Small intestine (tissue), 7 donors: ENCODE measurements around the gene IRF9. TPM values are rescaled to one million over a fixed set of nuclear protein-coding genes. Genes with fewer than 3 reads are reported as not detected.
A peak's percentile ranks its signal among the peaks of the same experiment; 100 is the strongest.

Experiments used
- DNase-seq, 2 donors: peaks; one replicate each; pipeline versions ENCODE4 v3.0.0 to v3.0.0-alpha.2; 2013
- FAIRE-seq: peaks from 2 replicates; lab custom pipeline; 2012; peaks lifted over from hg19 to GRCh38; lab: Jason Lieb, UNC
- H3K27ac ChIP-seq, 3 donors: one replicate each; pipeline ENCODE4 v1.5.1; 2013; ENCODE audit warnings: low read length in 2 of 3, mild to moderate bottlenecking in 2 of 3, control low read depth in 1 of 3, inconsistent platforms in 1 of 3, low read depth in 1 of 3, moderate library complexity in 1 of 3
- H3K27me3 ChIP-seq, 3 donors: one replicate each; pipeline ENCODE4 v1.6.1; 2013; ENCODE audit warnings: low read length in 3 of 3, inconsistent platforms in 1 of 3; ENCODE audit not compliant: control insufficient read depth in 3 of 3, insufficient read depth in 3 of 3
- H3K36me3 ChIP-seq, 3 donors: one replicate each; pipeline ENCODE4 v1.6.1; 2013; ENCODE audit warnings: low read length in 3 of 3, inconsistent platforms in 1 of 3, low read depth in 1 of 3, mild to moderate bottlenecking in 1 of 3, moderate library complexity in 1 of 3; ENCODE audit not compliant: control insufficient read depth in 3 of 3, insufficient read depth in 2 of 3
- H3K4me1 ChIP-seq, 3 donors: one replicate each; pipeline ENCODE4 v1.6.1; 2013; ENCODE audit warnings: low read length in 2 of 3, inconsistent platforms in 1 of 3, low read depth in 1 of 3, mild to moderate bottlenecking in 1 of 3, moderate library complexity in 1 of 3; ENCODE audit not compliant: control insufficient read depth in 3 of 3, insufficient read depth in 2 of 3
- H3K4me3 ChIP-seq, 3 donors: one replicate each; pipeline ENCODE4 v1.5.1; 2013; ENCODE audit warnings: low read length in 3 of 3, control low read depth in 1 of 3, inconsistent platforms in 1 of 3, low read depth in 1 of 3, mild to moderate bottlenecking in 1 of 3, moderate library complexity in 1 of 3
- H3K9me3 ChIP-seq, 2 donors: one replicate each; pipeline ENCODE4 v1.6.1; 2013; ENCODE audit warnings: low read depth in 1 of 2, low read length in 1 of 2; ENCODE audit not compliant: control insufficient read depth in 2 of 2, insufficient read depth in 1 of 2
- WGBS, 3 donors: extraction: QIAGEN DNeasy Blood & Tissue Kit; methylation state at CpG; one replicate each; pipeline ENCODE4 v1.1.7; 2013; 5-methylcytosine and 5-hydroxymethylcytosine counted together
- polyA plus RNA-seq, 4 donors: library from polyadenylated mRNA; stranded (reverse) in 3 of 4; unstranded in 1 of 4; fragments of 200-250 nt in 3 of 4; fragments of 120-200 nt in 1 of 4; gene quantifications; one replicate each; pipeline versions ENCODE4 v1.2.1 to v1.2.3, GENCODE V29; 2013
- donor health status: healthy with polysubstance abuse.
- donor health status: control.
- donor health status: control.
- donor health status: Bipolar disorder and iron deficiency.
- donor health status: healthy.

Gene IRF9
- polyA plus RNA-seq, 4 donors: 36.9 to 90.9 (median 63.3) TPM

DNA sequence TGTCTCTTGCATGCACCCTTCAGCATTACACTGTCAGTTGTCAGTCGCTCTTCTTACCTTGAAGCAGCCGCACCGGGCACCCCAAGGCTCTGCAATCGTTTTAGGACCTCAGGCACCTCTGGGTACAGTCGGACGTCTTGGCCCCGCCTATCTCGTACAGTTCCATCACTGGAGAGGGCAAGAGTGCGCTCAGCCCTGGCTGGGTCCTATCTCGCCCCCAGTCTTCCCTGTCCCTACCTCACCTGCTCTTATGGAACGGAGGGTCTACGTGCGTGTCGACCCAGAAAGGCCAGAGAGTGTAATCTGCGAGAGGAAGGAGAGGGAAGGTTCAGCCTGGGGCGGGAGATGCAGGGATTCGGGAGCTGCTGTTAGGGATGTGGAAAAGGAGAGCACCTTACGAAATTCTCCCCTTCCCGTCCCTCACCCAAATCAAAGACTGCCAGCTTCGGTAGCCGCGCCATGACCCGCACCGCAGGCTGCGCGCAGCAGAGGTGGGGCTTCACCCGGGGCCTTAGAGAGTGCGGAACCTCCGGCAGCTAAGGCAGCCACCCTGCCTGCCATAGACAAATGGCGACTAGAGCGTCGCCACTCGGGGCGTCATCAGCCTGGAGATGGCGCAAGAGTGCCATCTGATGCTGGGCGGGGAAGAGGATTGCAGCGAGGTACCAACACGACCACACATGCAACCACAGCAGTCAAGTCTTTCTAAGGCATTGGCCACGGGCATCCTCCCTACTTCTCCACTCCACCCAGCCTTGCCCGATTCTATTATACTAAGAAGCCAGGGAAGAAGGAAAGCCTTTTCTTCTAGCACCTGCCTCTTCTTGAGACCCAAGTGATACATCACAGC is 54.7 kb downstream of the IRF9 start, which contains the start of gene MDP1:
TSS of gene MDP1 (minus strand) at position 572 of the 850 bp plus-strand sequence. CDS start at position 461, 111 bp downstream.
- peaks cover 0 to 20% (median 0%) of the 10 kb centered on the region in 3 donors for H3K4me1 ChIP-seq
- FAIRE-seq (no peak), DNase-seq (peak; percentile 92 to 96)
- peak within 1 kb of the TSS; percentile 90 to 99 (median 99) for H3K27ac ChIP-seq
- 0% methylated on average over 40 of the region's 40 CpGs for WGBS, 3 donors
- peaks cover 0 to 17% (median 0%) of the 10 kb centered on the region in 3 donors for H3K36me3 ChIP-seq
- H3K4me3 ChIP-seq: peak within 1 kb of the TSS; percentile 53 to 74 (median 69)
- no peaks in the 10 kb centered on the region for H3K27me3 ChIP-seq
- no peaks in the 10 kb centered on the region for H3K9me3 ChIP-seq

Other genes with a start within 250 kb of the IRF9 start
- gene DHRS4, start 207.5 kb upstream of the IRF9 start, polyA plus RNA-seq: 100 to 1,000 TPM in 3 of 4 donors, 10 to 100 TPM in 1; 61.6 to 163 (median 135) TPM
- 100 to 1,000 TPM in 3 of 4 donors, 10 to 100 TPM in 1; 34.8 to 162 (median 107) TPM for gene DHRS4L2, start 172.3 kb upstream of the IRF9 start, polyA plus RNA-seq
- 1 to 10 TPM in 2 of 4 donors, under 1 TPM in 2; 0.81 to 1.4 (median 1.1) TPM for gene CARMIL3, start 109.3 kb upstream of the IRF9 start, polyA plus RNA-seq
- 10 to 100 TPM in 1 of 4 donors, 1 to 10 TPM in 2, under 1 TPM in 1; 0.03 to 10.7 (median 4.2) TPM for gene CPNE6, start 89.7 kb upstream of the IRF9 start, polyA plus RNA-seq
- gene PCK2, start 67.0 kb upstream of the IRF9 start, polyA plus RNA-seq: 100 to 1,000 TPM; 197 to 870 (median 304) TPM
- gene DCAF11, start 46.5 kb upstream of the IRF9 start, polyA plus RNA-seq: 100 to 1,000 TPM in 2 of 4 donors, 10 to 100 TPM in 2; 72.1 to 122 (median 93.3) TPM
- gene NRL, start 46.3 kb upstream of the IRF9 start, polyA plus RNA-seq: 1 to 10 TPM; 1.5 to 4.0 (median 2.7) TPM
- gene FITM1, start 30.6 kb upstream of the IRF9 start, polyA plus RNA-seq: 1 to 10 TPM; 2.4 to 5.8 (median 4.1) TPM
- 100 to 1,000 TPM; 307 to 576 (median 467) TPM for gene PSME1, start 25.1 kb upstream of the IRF9 start, polyA plus RNA-seq
- 10 to 100 TPM; 27.2 to 74.7 (median 41.3) TPM for gene EMC9, start 19.7 kb upstream of the IRF9 start, polyA plus RNA-seq
- gene PSME2, start 14.7 kb upstream of the IRF9 start, polyA plus RNA-seq: 100 to 1,000 TPM; 175 to 997 (median 644) TPM
- gene RNF31, start 13.8 kb upstream of the IRF9 start, polyA plus RNA-seq: 10 to 100 TPM; 33.7 to 83.0 (median 48.9) TPM
- 100 to 1,000 TPM in 1 of 4 donors, 10 to 100 TPM in 3; 23.0 to 135 (median 40.7) TPM for gene REC8, start 10.8 kb downstream of the IRF9 start, polyA plus RNA-seq
- 10 to 100 TPM in 2 of 4 donors, 1 to 10 TPM in 2; 3.2 to 24.4 (median 12.5) TPM for gene IPO4, start 27.6 kb downstream of the IRF9 start, polyA plus RNA-seq
- gene TM9SF1, start 34.2 kb downstream of the IRF9 start, polyA plus RNA-seq: 10 to 100 TPM in 2 of 4 donors, 1 to 10 TPM in 2; 6.9 to 56.1 (median 23.9) TPM
- 1 to 10 TPM in 1 of 4 donors, under 1 TPM in 1, not detected in 2; 0.04 to 6.9 TPM for gene TSSK4, start 44.4 kb downstream of the IRF9 start, polyA plus RNA-seq
- 100 to 1,000 TPM in 1 of 4 donors, 10 to 100 TPM in 3; 70.0 to 121 (median 94.9) TPM for gene CHMP4A, start 52.2 kb downstream of the IRF9 start, polyA plus RNA-seq
- 10 to 100 TPM; 18.8 to 31.1 (median 21.4) TPM for gene MDP1, start 54.8 kb downstream of the IRF9 start, polyA plus RNA-seq
- 100 to 1,000 TPM; 182 to 225 (median 205) TPM for gene NEDD8, start 71.1 kb downstream of the IRF9 start, polyA plus RNA-seq
- 10 to 100 TPM; 57.4 to 94.1 (median 76.0) TPM for gene GMPR2, start 71.7 kb downstream of the IRF9 start, polyA plus RNA-seq
- gene TINF2, start 81.4 kb downstream of the IRF9 start, polyA plus RNA-seq: 10 to 100 TPM; 33.0 to 42.4 (median 35.8) TPM
- gene TGM1, start 101.9 kb downstream of the IRF9 start, polyA plus RNA-seq: 1 to 10 TPM; 1.5 to 3.4 (median 1.7) TPM
- 10 to 100 TPM; 25.3 to 58.6 (median 36.0) TPM for gene RABGGTA, start 110.3 kb downstream of the IRF9 start, polyA plus RNA-seq
- 10 to 100 TPM; 45.2 to 95.7 (median 66.5) TPM for gene DHRS1, start 138.5 kb downstream of the IRF9 start, polyA plus RNA-seq
- gene NOP9, start 138.6 kb downstream of the IRF9 start, polyA plus RNA-seq: 10 to 100 TPM in 3 of 4 donors, 1 to 10 TPM in 1; 9.7 to 22.5 (median 16.0) TPM
- gene CIDEB, start 146.7 kb downstream of the IRF9 start, polyA plus RNA-seq: 100 to 1,000 TPM in 2 of 4 donors, 10 to 100 TPM in 2; 31.2 to 273 (median 139) TPM
- gene LTB4R2, start 148.9 kb downstream of the IRF9 start, polyA plus RNA-seq: 1 to 10 TPM in 3 of 4 donors, under 1 TPM in 1; 0.89 to 4.7 (median 2.3) TPM
- 10 to 100 TPM in 2 of 4 donors, 1 to 10 TPM in 2; 5.1 to 37.0 (median 15.8) TPM for gene LTB4R, start 150.2 kb downstream of the IRF9 start, polyA plus RNA-seq
- 10 to 100 TPM in 1 of 4 donors, 1 to 10 TPM in 3; 3.4 to 16.4 (median 6.1) TPM for gene ADCY4, start 173.8 kb downstream of the IRF9 start, polyA plus RNA-seq
- 10 to 100 TPM; 16.7 to 58.6 (median 33.6) TPM for gene RIPK3, start 178.7 kb downstream of the IRF9 start, polyA plus RNA-seq
- gene NFATC4, start 206.9 kb downstream of the IRF9 start, polyA plus RNA-seq: 10 to 100 TPM; 11.2 to 45.1 (median 29.1) TPM
- gene NYNRIN, start 237.7 kb downstream of the IRF9 start, polyA plus RNA-seq: 10 to 100 TPM in 1 of 4 donors, 1 to 10 TPM in 1, under 1 TPM in 2; 0.22 to 53.2 (median 3.9) TPM